GM18907 (cell line): ENCODE measurements around the gene SUPT6H.

Source experiments
- ATAC-seq: cut with Tn5 transposase; IDR thresholded peaks from one replicate; pipeline ENCODE4 v1.9.1; 2021; ENCODE audit warnings: mild to moderate bottlenecking, moderate library complexity; ENCODE audit not compliant: unreplicated experiment

The SUPT6H gene

GRCh38 chr17:28661635-28662526 is at the start of gene SUPT6H, which contains the start of gene SDF2:
TSS of gene SUPT6H (plus strand) at chr17:28662205. CDS start at chr17:28673402, 11,197 bp downstream.
TSS of gene SDF2 (minus strand) at chr17:28661906. CDS start at chr17:28661876, 30 bp downstream.
- peak; percentile 84 for ATAC-seq

GRCh38 chr17:28612531-28612930 is 49.5 kb upstream of the SUPT6H start:
- no peak for ATAC-seq

DNA sequence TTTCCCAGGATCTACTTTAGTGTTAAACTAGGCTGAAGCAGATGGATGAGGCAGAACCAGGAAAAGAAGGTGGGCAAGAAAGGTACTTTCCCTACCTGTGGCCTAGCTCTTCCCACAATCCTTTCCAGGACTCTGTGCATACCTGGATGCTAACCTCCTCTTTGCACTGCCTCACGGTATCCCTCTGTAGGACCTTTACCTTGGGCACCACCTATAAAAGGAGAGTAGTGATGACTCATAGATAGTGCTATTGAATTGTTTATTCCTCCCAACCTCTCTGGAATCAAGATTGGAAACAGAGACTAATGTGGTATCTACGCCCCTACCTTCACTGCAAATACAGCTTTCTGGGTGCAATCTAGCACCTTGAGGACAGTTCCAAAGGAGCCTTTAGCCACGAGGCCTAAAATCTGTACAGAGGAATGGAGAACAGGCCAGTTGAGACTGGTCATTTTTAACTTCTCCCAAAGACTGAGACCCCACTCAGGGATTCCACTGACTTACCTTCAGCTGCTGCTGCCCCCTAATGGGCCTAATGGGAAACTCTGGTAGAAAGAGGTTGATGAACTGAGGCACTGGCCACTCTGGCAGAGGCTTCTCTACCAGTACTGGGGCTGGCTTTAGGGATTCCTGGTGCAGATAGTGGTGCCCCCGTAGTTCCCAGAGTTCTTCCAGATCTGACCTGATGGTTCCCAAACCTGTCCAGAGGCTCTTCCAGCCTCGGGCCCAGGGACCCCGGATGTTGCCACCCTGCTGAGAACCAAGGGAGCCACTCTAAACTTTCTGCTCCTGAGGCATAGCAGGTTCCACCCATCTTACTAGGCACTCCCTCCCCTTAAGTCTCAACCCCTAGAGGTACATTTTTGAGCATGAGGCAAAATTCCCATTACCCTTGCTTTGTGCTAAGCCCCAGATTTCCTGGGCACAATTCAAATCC is 48.8 kb upstream of the SUPT6H start:
- no peak for ATAC-seq

DNA sequence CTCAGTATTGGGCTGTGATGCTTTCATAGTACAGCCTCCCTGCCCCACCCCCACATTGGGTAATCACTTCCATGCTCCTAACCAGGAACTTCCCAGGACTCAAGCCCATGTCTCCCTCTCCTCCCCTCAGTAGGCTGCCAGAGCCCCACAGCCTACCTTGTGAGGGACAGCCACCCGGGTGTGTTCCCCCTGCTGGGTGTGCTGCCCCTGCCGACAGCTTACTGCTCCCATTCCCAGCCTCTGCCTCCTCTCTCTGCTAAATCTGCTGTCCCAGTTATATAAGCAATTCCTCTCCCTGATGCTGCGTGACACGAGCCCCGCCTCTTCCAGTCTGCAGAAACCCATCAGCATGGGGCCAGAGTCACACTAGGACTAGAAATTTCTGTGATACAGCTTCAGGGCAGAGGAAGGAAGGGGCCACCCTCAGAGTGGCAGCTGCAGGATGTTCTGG is 48.0 kb upstream of the SUPT6H start, which contains the start of gene RSKR:
TSS of gene RSKR (minus strand) at position 255 of the 451 bp plus-strand sequence. CDS start at position 231, 24 bp downstream.
- ATAC-seq: no peak

GRCh38 chr17:28615260-28615940 is 46.6 kb upstream of the SUPT6H start:
- no peak for ATAC-seq

GRCh38 chr17:28616281-28616680 is 45.7 kb upstream of the SUPT6H start:
- ATAC-seq: no peak

DNA sequence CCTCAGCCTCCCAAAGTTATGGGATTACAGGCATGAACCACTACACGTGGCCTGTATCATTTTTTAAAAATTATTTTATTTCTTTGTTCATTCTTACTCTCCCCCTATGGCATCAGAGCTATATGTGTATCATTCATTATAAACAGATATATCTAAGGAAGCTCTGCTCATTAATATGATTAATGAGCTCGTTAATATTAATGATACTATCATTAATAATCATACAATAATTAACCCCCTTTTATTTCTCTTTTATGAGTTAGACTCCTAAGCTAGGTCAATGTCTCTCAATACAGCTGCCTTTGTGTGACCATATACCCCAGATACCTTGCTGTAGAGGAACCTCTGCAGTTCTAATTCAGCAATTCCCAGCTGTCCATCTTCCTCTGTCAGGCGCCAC is 43.5 kb upstream of the SUPT6H start:
- ATAC-seq: no peak

GRCh38 chr17:28620010-28620409 is 42.0 kb upstream of the SUPT6H start:
- ATAC-seq: no peak

- ATAC-seq: no peak
Observed at GRCh38 chr17:28622186-28622585, 39.8 kb upstream of the SUPT6H start.

- ATAC-seq: no peak
Observed at GRCh38 chr17:28623696-28624095, 38.3 kb upstream of the SUPT6H start.

- no peak for ATAC-seq
Observed at GRCh38 chr17:28624148-28624547, 37.9 kb upstream of the SUPT6H start.

DNA sequence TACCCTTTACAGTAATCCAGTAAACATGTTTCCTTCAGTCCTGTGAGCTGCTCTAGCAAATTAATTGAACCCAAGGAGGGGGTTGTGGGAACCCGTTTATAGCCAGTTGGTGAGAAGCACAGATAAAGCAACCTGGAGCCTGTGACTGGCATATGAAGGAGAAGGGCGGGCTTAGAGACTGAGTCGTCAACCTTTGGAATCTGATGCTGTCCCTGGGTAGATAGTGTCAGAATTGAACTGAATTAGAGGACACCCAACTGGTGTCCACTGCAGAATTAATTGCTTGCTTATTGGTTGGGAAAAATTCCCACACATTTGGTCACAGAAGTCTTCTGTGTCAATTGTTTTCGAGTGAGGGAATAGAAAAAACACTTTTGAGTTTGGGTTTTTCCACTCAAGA is 35.2 kb upstream of the SUPT6H start:
- ATAC-seq: no peak

- ATAC-seq: no peak
Observed at GRCh38 chr17:28634206-28634865, 27.7 kb upstream of the SUPT6H start.

DNA sequence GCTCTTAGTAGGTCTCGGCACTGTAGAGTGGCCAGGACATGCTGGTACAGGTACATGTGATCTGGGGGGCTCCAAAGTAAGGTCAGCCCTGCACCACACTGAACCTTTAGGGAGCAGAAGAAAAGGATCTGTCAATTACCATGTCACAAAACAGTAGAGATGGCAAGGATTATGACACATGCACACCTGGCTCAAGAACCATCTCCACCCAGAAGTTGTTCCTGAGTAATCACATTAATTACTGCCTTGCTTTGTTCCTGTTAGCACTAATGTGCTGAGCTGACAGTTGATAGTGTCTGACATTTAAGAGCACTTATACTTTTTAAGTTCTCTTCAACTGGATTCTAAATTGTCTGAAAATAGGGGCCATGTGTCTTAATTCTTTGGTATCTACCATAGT is 26.5 kb upstream of the SUPT6H start:
- no peak for ATAC-seq

DNA sequence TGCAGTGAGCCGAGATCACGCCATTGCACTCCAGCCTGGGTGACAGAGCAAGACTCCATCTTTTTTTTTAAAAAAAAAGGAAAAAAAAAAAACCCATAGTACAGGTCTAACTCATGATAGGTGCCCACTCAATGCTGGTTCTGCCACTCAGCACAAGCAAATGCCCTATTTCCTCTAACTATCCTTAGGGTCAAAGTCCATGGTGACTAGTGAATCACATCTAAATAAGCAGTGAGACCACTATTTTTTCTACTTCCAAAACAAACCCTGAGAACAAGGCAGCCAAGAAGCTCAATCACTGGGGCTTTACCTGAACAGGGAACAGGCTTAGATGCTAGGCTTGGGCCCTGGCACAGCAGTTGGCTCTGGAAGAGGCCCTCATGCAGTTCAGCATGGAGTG is 20.4 kb upstream of the SUPT6H start:
- no peak for ATAC-seq

DNA sequence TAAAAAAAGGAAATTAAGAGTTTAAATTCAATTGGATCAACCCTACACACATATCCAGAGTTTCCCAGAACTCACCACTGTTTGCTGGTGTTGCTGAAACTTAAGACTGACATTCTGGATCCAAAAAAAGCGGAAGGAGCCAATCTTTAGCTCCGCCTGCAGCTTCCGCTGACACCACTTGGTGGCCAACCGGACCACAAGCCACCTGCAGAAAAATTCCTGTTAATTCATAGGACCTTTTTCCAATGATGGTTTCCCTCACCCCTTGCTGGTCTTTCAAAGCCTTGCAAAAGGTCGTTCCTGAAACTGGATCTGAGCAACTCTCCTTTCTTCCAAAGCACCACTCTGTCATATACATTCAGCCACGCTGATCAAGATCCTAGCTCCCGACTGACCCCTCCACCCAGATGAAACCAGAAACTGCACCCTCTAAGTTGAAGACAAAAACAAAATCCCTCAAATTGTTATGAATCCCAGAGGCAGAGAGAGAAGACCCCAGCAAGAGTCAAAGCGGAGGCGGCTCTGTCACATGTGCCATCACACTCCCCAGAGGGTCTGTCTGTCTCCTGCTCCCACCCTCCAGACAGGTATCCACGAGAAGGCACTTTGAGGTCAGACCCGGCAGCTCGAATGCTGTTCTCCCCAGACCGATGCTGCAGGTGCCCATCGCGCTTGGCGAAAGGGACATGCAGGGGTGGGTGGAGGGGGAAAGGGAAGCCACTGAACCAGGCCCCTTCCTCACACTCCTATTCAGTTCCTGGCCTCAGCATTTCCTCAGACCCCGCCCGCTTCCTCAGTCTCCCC is 17.8 kb upstream of the SUPT6H start:
- ATAC-seq: peak; percentile 29

- ATAC-seq: peak; percentile 89
Observed at GRCh38 chr17:28644787-28645575, 17.0 kb upstream of the SUPT6H start, which contains the start of gene BLTP2. TSS of gene BLTP2 (minus strand) at chr17:28645158. CDS start at chr17:28645056, 102 bp downstream.

DNA sequence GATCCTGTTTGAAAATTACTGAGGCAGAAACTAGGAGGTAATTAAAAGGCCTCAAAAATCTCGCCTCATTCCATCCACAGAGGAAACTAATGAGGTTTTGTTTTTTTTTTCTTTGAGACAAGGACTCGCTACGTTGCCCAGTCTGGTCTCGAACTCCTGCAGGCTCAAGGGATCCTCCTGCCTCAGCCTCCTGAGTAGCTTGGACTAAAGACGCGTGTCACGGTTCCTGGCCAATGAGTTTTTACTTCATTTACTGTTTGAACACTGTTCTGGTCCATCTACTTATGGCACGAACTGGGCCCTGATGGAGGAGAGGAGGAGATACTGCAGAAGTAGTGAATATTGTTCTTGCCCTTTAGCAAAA is 16.4 kb upstream of the SUPT6H start:
- peak; percentile 2 for ATAC-seq
